SK-N-SH (cell line): ENCODE results near the gene DOCK3.

Experiments
- FOSL2 ChIP-seq: IDR thresholded peaks from 2 replicates; pipeline ENCODE4 v1.4.0; 2012; ENCODE audit warnings: low read depth, mild to moderate bottlenecking, moderate library complexity, borderline replicate concordance
- FOXM1 ChIP-seq: IDR thresholded peaks from 2 replicates; pipeline ENCODE4 v1.4.0; 2012; ENCODE audit warnings: low read depth, mild to moderate bottlenecking
- GABPA ChIP-seq: IDR thresholded peaks from 2 replicates; pipeline ENCODE4 v1.4.0; 2012; ENCODE audit warnings: low read depth, mild to moderate bottlenecking
- JUND ChIP-seq: IDR thresholded peaks from 2 replicates; pipeline ENCODE4 v1.4.0; 2012
- POLR2AphosphoS5 ChIP-seq: IDR thresholded peaks from 2 replicates; pipeline ENCODE4 v1.6.1; 2012; ENCODE audit warnings: low read depth, low read length
- RCOR1 ChIP-seq: fragments of 150-350 bp; IDR thresholded peaks from 2 replicates; pipeline ENCODE4 v1.6.1; 2017; ENCODE audit warnings: antibody characterized with exemption, low read length
- RFX5 ChIP-seq: IDR thresholded peaks from 2 replicates; pipeline ENCODE4 v1.6.1; 2012; ENCODE audit warnings: mild to moderate bottlenecking, improper control_type of control experiment, low read length
- TF ChIP-seq, protein P1 (sequence below): fragments of 150-350 bp; IDR thresholded peaks from 2 replicates; pipeline ENCODE4 v1.6.1; 2017; ENCODE audit warnings: antibody characterized with exemption, low read length, low read depth, borderline replicate concordance
- TF ChIP-seq, protein P2 (sequence below): fragments of 200-600 bp; sonication (generic); IDR thresholded peaks from 2 replicates; pipeline ENCODE4 v1.6.1; 2017; ENCODE audit warnings: antibody characterized with exemption, mild to moderate bottlenecking, moderate library complexity
- TF ChIP-seq, protein P3 (sequence below): IDR thresholded peaks from 2 replicates; pipeline ENCODE4 v1.4.0; 2012; ENCODE audit warnings: low read depth
- TF ChIP-seq, protein P4 (sequence below): IDR thresholded peaks from 2 replicates; pipeline ENCODE4 v1.6.1; 2012; ENCODE audit warnings: mild to moderate bottlenecking, low read depth, low read length, moderate library complexity

- TF ChIP-seq, protein P1, sequence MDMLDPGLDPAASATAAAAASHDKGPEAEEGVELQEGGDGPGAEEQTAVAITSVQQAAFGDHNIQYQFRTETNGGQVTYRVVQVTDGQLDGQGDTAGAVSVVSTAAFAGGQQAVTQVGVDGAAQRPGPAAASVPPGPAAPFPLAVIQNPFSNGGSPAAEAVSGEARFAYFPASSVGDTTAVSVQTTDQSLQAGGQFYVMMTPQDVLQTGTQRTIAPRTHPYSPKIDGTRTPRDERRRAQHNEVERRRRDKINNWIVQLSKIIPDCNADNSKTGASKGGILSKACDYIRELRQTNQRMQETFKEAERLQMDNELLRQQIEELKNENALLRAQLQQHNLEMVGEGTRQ, result no peak
- TF ChIP-seq FOXM1 (no peak), POLR2AphosphoS5 (no peak), JUND (no peak), GABPA (no peak), RFX5 (no peak), FOSL2 (no peak), RCOR1 (no peak)
- TF ChIP-seq, protein P2, sequence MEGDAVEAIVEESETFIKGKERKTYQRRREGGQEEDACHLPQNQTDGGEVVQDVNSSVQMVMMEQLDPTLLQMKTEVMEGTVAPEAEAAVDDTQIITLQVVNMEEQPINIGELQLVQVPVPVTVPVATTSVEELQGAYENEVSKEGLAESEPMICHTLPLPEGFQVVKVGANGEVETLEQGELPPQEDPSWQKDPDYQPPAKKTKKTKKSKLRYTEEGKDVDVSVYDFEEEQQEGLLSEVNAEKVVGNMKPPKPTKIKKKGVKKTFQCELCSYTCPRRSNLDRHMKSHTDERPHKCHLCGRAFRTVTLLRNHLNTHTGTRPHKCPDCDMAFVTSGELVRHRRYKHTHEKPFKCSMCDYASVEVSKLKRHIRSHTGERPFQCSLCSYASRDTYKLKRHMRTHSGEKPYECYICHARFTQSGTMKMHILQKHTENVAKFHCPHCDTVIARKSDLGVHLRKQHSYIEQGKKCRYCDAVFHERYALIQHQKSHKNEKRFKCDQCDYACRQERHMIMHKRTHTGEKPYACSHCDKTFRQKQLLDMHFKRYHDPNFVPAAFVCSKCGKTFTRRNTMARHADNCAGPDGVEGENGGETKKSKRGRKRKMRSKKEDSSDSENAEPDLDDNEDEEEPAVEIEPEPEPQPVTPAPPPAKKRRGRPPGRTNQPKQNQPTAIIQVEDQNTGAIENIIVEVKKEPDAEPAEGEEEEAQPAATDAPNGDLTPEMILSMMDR, result no peak
- TF ChIP-seq, protein P3, sequence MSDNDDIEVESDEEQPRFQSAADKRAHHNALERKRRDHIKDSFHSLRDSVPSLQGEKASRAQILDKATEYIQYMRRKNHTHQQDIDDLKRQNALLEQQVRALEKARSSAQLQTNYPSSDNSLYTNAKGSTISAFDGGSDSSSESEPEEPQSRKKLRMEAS, result no peak
- TF ChIP-seq, protein P4, sequence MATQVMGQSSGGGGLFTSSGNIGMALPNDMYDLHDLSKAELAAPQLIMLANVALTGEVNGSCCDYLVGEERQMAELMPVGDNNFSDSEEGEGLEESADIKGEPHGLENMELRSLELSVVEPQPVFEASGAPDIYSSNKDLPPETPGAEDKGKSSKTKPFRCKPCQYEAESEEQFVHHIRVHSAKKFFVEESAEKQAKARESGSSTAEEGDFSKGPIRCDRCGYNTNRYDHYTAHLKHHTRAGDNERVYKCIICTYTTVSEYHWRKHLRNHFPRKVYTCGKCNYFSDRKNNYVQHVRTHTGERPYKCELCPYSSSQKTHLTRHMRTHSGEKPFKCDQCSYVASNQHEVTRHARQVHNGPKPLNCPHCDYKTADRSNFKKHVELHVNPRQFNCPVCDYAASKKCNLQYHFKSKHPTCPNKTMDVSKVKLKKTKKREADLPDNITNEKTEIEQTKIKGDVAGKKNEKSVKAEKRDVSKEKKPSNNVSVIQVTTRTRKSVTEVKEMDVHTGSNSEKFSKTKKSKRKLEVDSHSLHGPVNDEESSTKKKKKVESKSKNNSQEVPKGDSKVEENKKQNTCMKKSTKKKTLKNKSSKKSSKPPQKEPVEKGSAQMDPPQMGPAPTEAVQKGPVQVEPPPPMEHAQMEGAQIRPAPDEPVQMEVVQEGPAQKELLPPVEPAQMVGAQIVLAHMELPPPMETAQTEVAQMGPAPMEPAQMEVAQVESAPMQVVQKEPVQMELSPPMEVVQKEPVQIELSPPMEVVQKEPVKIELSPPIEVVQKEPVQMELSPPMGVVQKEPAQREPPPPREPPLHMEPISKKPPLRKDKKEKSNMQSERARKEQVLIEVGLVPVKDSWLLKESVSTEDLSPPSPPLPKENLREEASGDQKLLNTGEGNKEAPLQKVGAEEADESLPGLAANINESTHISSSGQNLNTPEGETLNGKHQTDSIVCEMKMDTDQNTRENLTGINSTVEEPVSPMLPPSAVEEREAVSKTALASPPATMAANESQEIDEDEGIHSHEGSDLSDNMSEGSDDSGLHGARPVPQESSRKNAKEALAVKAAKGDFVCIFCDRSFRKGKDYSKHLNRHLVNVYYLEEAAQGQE, result no peak
These were observed 700.8 kb downstream of the DOCK3 start for GRCh38 chr3:51375571-51375970.
